Measurements from ENCODE around the gene HECTD1.

HECTD1 gene

GRCh38 chr14:31162910-31163649, 44.5 kb downstream of the HECTD1 start:
- Histone ChIP-seq H3K4me1 (ENCODE audit: low read length) (no peaks in the 10 kb centered on the region), H3K4me2 (ENCODE audit: low read depth, low read length) (no peak overlapping the region), H3K27ac (ENCODE audit: low read length) (no peak overlapping the region), H4K20me1 (ENCODE audit: insufficient read depth, low read length) (no peaks in the 10 kb centered on the region), H3K79me2 (ENCODE audit: low read length) (no peaks in the 10 kb centered on the region), H3K9me2 (replicated peaks; ENCODE audit: insufficient read depth, low read length) (no peaks in the 10 kb centered on the region), H3K36me3 (replicated peaks; ENCODE audit: insufficient read depth, low read length) (no peaks in the 10 kb centered on the region), H3K4me3 (ENCODE audit: low read length) (no peak overlapping the region), H3F3A (ENCODE audit: insufficient read depth, low read length) (no peaks in the 10 kb centered on the region), H2AFZ (ENCODE audit: low read length) (no peak overlapping the region), H3K9me3 (replicated peaks; ENCODE audit: insufficient read depth, low read length) (no peaks in the 10 kb centered on the region), H3K9ac (ENCODE audit: low read length) (no peak overlapping the region), H3K27me3 (replicated peaks; ENCODE audit: insufficient read depth, low read length) (no peaks in the 10 kb centered on the region)
- no peak for DNase-seq
- TF ChIP-seq EZH2phosphoT487 (IDR thresholded peaks at IDR 0.05; ENCODE audit: low read length) (no peak), EZH2 (optimal IDR thresholded peaks at IDR 0.05; ENCODE audit: low read depth, low read length) (no peak), CTCF (IDR thresholded peaks at IDR 0.05; ENCODE audit: low read length) (no peak)

DNA sequence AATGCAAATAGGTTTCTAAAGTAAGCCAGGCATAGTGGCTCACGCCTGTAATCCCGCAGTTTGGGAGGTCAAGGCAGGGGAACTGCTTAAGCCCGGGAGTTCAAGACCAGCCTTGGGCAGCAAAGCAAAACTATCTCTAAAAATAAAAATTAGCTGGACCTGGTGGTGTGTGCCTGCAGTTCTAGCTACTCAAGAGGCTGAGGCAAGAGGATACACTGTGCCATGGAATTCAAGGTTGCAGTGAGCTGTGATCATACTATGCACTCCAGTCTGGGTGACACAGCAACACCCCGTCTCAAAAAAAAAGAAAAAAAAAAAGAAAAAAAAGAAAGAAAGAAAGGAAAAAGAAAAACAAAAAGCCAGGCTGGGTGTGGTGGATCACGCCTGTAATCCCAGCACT, 46.3 kb downstream of the HECTD1 start:
- Histone ChIP-seq H3K79me2 (ENCODE audit: low read length) (no peaks in the 10 kb centered on the region), H3K4me3 (ENCODE audit: low read length) (no peak overlapping the region), H2AFZ (ENCODE audit: low read length) (no peak overlapping the region), H3K4me2 (ENCODE audit: low read depth, low read length) (no peak overlapping the region), H4K20me1 (ENCODE audit: insufficient read depth, low read length) (no peaks in the 10 kb centered on the region), H3F3A (ENCODE audit: insufficient read depth, low read length) (no peaks in the 10 kb centered on the region), H3K9me2 (replicated peaks; ENCODE audit: insufficient read depth, low read length) (no peaks in the 10 kb centered on the region), H3K9ac (ENCODE audit: low read length) (no peak overlapping the region), H3K36me3 (replicated peaks; ENCODE audit: insufficient read depth, low read length) (no peaks in the 10 kb centered on the region), H3K27me3 (replicated peaks; ENCODE audit: insufficient read depth, low read length) (no peaks in the 10 kb centered on the region), H3K27ac (ENCODE audit: low read length) (no peak overlapping the region), H3K4me1 (ENCODE audit: low read length) (no peaks in the 10 kb centered on the region), H3K9me3 (replicated peaks; ENCODE audit: insufficient read depth, low read length) (no peaks in the 10 kb centered on the region)
- TF ChIP-seq CTCF (IDR thresholded peaks at IDR 0.05; ENCODE audit: low read length) (no peak), EZH2phosphoT487 (IDR thresholded peaks at IDR 0.05; ENCODE audit: low read length) (no peak), EZH2 (optimal IDR thresholded peaks at IDR 0.05; ENCODE audit: low read depth, low read length) (no peak)
- DNase-seq, result no peak

GRCh38 chr14:31159682-31160296, 47.8 kb downstream of the HECTD1 start:
- Histone ChIP-seq H3F3A (ENCODE audit: insufficient read depth, low read length) (no peaks in the 10 kb centered on the region), H3K9me3 (replicated peaks; ENCODE audit: insufficient read depth, low read length) (no peaks in the 10 kb centered on the region), H3K9me2 (replicated peaks; ENCODE audit: insufficient read depth, low read length) (no peaks in the 10 kb centered on the region), H4K20me1 (ENCODE audit: insufficient read depth, low read length) (no peaks in the 10 kb centered on the region), H3K4me3 (ENCODE audit: low read length) (no peak overlapping the region), H3K27ac (ENCODE audit: low read length) (no peak overlapping the region), H3K9ac (ENCODE audit: low read length) (no peak overlapping the region), H3K27me3 (replicated peaks; ENCODE audit: insufficient read depth, low read length) (no peaks in the 10 kb centered on the region), H2AFZ (ENCODE audit: low read length) (no peak overlapping the region), H3K79me2 (ENCODE audit: low read length) (no peaks in the 10 kb centered on the region), H3K36me3 (replicated peaks; ENCODE audit: insufficient read depth, low read length) (no peaks in the 10 kb centered on the region), H3K4me2 (ENCODE audit: low read depth, low read length) (no peak overlapping the region), H3K4me1 (ENCODE audit: low read length) (no peaks in the 10 kb centered on the region)
- DNase-seq, result no peak
- TF ChIP-seq EZH2 (optimal IDR thresholded peaks at IDR 0.05; ENCODE audit: low read depth, low read length), result no peak
- TF ChIP-seq CTCF (IDR thresholded peaks at IDR 0.05; ENCODE audit: low read length), result no peak
- no peak for TF ChIP-seq EZH2phosphoT487 (IDR thresholded peaks at IDR 0.05; ENCODE audit: low read length)

Data from MM.1S (cell line).